Measurements from ENCODE around the gene MX1. TPM values are rescaled to one million over a fixed set of nuclear protein-coding genes. Genes with fewer than 3 reads are reported as not detected.

MX1 gene
- total RNA-seq, 1 donor from 2014 or later, result 4.5 TPM

DNA sequence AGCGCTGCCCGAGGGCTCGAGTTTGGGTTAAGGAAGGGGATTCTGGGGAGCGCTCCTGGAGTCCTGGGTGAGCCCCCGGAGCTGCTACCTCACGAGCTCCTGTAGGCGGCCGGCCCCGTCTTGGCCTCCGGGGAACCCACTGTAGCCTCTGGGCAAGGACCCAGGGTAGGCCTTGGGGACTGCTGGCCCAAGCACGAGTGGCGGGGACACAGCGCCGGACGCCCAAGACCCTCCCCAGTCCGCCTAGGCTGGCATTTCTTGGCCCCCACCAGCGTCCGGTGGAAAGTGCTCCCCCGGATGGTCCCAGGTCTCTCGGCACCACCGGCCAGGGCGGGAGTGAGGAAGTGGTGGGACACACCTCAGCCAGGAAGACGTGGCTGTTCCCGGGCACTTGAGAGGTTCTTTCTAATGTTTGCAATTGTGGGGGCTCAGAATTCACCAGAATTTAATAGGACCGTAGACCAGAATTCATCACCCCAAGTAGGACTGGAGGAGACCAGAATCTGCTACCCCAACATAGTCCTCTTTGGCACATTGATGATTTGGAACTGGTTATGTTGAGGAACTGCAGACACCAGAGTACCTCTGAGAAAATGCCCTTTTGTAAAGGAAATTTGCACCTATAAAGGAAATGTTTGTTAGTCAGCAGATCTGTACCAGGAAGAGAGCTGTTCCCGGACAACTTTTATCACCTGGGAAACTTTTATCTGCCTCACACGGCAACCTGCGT is 82.5 kb downstream of the MX1 start:
- peak; percentile 47 for DNase-seq (ENCODE audit: low spot score)
- peak overlapping the region; percentile 52 for H3K4me3 Mint-ChIP-seq (ENCODE audit: unreplicated experiment)
- H3K27me3 Mint-ChIP-seq (ENCODE audit: unreplicated experiment), result peaks cover 7% of the 10 kb centered on the region
- H3K4me1 Mint-ChIP-seq (ENCODE audit: unreplicated experiment), result peaks cover 30% of the 10 kb centered on the region
- no peaks in the 10 kb centered on the region for H3K36me3 Mint-ChIP-seq (ENCODE audit: low read depth, unreplicated experiment)
- peak overlapping the region; percentile 87 for H3K27ac Mint-ChIP-seq (ENCODE audit: unreplicated experiment)
- no peaks in the 10 kb centered on the region for H3K9me3 Mint-ChIP-seq (ENCODE audit: unreplicated experiment)
- TF ChIP-seq, protein P1, sequence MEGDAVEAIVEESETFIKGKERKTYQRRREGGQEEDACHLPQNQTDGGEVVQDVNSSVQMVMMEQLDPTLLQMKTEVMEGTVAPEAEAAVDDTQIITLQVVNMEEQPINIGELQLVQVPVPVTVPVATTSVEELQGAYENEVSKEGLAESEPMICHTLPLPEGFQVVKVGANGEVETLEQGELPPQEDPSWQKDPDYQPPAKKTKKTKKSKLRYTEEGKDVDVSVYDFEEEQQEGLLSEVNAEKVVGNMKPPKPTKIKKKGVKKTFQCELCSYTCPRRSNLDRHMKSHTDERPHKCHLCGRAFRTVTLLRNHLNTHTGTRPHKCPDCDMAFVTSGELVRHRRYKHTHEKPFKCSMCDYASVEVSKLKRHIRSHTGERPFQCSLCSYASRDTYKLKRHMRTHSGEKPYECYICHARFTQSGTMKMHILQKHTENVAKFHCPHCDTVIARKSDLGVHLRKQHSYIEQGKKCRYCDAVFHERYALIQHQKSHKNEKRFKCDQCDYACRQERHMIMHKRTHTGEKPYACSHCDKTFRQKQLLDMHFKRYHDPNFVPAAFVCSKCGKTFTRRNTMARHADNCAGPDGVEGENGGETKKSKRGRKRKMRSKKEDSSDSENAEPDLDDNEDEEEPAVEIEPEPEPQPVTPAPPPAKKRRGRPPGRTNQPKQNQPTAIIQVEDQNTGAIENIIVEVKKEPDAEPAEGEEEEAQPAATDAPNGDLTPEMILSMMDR (IDR thresholded peaks at IDR 0.05; ENCODE audit: unreplicated experiment), result no peak

Other genes starting within 250 kb of the MX1 start
- gene FAM3B, start 109.4 kb upstream of the MX1 start, total RNA-seq (ENCODE audit: unreplicated experiment), result 0.33 TPM
- 5.4 TPM for gene MX2, start 64.2 kb upstream of the MX1 start, total RNA-seq (ENCODE audit: unreplicated experiment)
- gene TMPRSS2, start 81.9 kb downstream of the MX1 start, total RNA-seq (ENCODE audit: unreplicated experiment), result 46.3 TPM